Choroid plexus epithelial cell (primary cell): ENCODE results near the gene RAB15.

Experiments
- DNase-seq: peaks from one replicate; pipeline ENCODE4 v3.0.0-alpha.2; 2010; ENCODE audit warnings: low read depth
- H3K4me3 ChIP-seq: 2 replicates; pipeline ENCODE4 v1.5.1; 2011; ENCODE audit warnings: low read depth, mild to moderate bottlenecking, control low read depth, low read length, moderate library complexity
- CTCF ChIP-seq: conservative IDR thresholded peaks from 2 replicates; pipeline ENCODE4 v1.5.1; 2011; ENCODE audit warnings: low read depth, mild to moderate bottlenecking, control low read depth, inconsistent platforms, low read length, moderate library complexity

RAB15 gene

GRCh38 chr14:65000898-65001591, 28.9 kb upstream of the RAB15 start:
- H3K4me3 ChIP-seq = no peak overlapping the region
- DNase-seq = peak; percentile 42
- no peak for TF ChIP-seq CTCF

GRCh38 chr14:64998455-64998931, 26.4 kb upstream of the RAB15 start:
- TF ChIP-seq CTCF = no peak
- peak; percentile 18 for DNase-seq
- no peak overlapping the region for H3K4me3 ChIP-seq

GRCh38 chr14:64997108-64997794, 25.1 kb upstream of the RAB15 start:
- DNase-seq = no peak
- TF ChIP-seq CTCF = no peak
- H3K4me3 ChIP-seq = no peak overlapping the region

GRCh38 chr14:64995291-64995690, 23.2 kb upstream of the RAB15 start:
- TF ChIP-seq CTCF = no peak
- H3K4me3 ChIP-seq = no peak overlapping the region
- DNase-seq = no peak

- H3K4me3 ChIP-seq = no peak overlapping the region
- TF ChIP-seq CTCF = no peak
- no peak for DNase-seq
These were observed 22.4 kb upstream of the RAB15 start for GRCh38 chr14:64994540-64994939.

GRCh38 chr14:64993266-64993930, 21.3 kb upstream of the RAB15 start:
- H3K4me3 ChIP-seq = no peak overlapping the region
- no peak for TF ChIP-seq CTCF
- DNase-seq = no peak
